HUES64 (cell line): ENCODE results near the gene ARMC8.

ENCODE experiments used
- H3K27ac ChIP-seq: 2 replicates; pipeline ENCODE4 v1.7.0; 2013; ENCODE audit warnings: low read depth, low read length, inconsistent platforms
- H3K27me3 ChIP-seq: 2 replicates; pipeline ENCODE4 v1.6.1; 2013; ENCODE audit warnings: mild to moderate bottlenecking, low read length; ENCODE audit not compliant: insufficient read depth
- H3K36me3 ChIP-seq: 2 replicates; pipeline ENCODE4 v1.6.1; 2013; ENCODE audit warnings: mild to moderate bottlenecking, low read length; ENCODE audit not compliant: insufficient read depth
- H3K4me1 ChIP-seq: 2 replicates; pipeline ENCODE4 v1.6.1; 2013; ENCODE audit warnings: mild to moderate bottlenecking, low read length, moderate library complexity; ENCODE audit not compliant: insufficient read depth
- H3K4me3 ChIP-seq: 2 replicates; pipeline ENCODE4 v1.5.1; 2013; ENCODE audit warnings: mild to moderate bottlenecking, low read length, moderate library complexity
- H3K9ac ChIP-seq: 2 replicates; pipeline ENCODE4 v1.6.1; 2013; ENCODE audit warnings: mild to moderate bottlenecking, low read depth, low read length
- H3K9me3 ChIP-seq: 2 replicates; pipeline ENCODE4 v1.6.1; 2013; ENCODE audit warnings: low read depth, low read length; ENCODE audit not compliant: insufficient read depth
- WGBS: fragments of 150-250, 120-280 bp; methylation state at CpG from one replicate; pipeline ENCODE4 v1.1.7; 2013; ENCODE audit warnings: missing lambda C conversion rate; 5-methylcytosine and 5-hydroxymethylcytosine counted together

The ARMC8 gene

DNA sequence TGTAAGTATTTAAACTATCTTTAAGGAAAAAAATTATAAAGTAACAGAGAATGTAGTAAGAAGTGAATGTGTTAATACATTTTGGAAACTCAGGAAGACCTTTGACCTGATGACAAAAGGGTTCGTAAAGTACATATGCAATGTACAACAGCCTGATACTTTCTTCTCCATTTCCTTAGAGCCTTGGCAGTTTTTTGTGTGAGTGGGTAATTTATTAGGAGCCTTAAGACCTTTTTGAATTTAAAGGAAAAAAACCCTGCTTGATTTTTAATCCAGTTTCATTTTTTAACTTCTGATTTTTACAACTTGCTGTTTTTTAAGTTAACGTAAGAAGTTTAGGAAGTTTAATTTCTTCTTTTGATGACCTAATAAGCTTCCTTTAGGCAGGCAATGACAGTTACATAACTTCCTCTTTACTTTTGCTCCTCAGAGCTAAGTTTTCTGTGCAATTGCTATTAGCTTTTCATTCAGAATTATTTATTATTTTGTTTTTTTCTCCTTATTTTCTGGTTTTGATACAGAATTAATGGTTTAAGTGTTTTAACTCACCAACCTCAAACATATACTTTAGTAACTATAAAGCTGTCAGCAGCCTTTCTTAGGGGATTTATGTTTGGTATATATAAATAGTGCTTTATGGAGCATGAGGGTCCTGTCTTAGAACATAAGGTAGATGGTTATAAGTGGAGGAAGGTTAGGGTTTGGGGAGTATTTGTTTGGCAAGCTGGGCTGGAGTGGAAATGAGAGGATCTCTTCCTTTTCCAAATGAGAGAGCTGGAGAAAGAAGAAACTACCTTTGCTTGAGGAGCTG is 35.2 kb downstream of the ARMC8 start:
- Histone ChIP-seq H3K27ac (no peak overlapping the region), H3K36me3 (peaks cover 57% of the 10 kb centered on the region), H3K9me3 (no peaks in the 10 kb centered on the region), H3K4me1 (peaks cover 17% of the 10 kb centered on the region), H3K9ac (no peak overlapping the region), H3K27me3 (no peaks in the 10 kb centered on the region), H3K4me3 (no peak overlapping the region)
- WGBS = 100% methylated on average over 1 of the region's 2 CpGs

DNA sequence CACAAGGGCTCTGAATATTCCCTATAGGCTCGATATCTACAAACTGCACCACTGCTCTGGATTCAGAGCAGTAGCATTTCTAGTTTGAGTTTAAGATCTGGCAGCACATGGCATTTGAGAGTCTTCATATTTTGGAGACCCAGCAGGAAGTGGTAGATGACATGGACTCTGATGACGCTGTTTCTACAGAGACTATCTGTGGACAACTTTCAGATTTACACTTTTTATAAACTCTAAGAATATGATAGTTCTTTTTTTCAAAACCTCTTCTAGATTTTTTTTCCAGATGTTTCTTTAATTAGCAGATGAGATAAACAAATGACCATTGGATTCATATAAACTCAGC is 35.8 kb downstream of the ARMC8 start:
- peaks cover 17% of the 10 kb centered on the region for H3K4me1 ChIP-seq
- no peaks in the 10 kb centered on the region for H3K27me3 ChIP-seq
- no peak overlapping the region for H3K4me3 ChIP-seq
- H3K9ac ChIP-seq = no peak overlapping the region
- WGBS = 93% methylated on average over 2 of the region's 2 CpGs
- H3K9me3 ChIP-seq = no peaks in the 10 kb centered on the region
- H3K27ac ChIP-seq = no peak overlapping the region
- peaks cover 61% of the 10 kb centered on the region for H3K36me3 ChIP-seq

DNA sequence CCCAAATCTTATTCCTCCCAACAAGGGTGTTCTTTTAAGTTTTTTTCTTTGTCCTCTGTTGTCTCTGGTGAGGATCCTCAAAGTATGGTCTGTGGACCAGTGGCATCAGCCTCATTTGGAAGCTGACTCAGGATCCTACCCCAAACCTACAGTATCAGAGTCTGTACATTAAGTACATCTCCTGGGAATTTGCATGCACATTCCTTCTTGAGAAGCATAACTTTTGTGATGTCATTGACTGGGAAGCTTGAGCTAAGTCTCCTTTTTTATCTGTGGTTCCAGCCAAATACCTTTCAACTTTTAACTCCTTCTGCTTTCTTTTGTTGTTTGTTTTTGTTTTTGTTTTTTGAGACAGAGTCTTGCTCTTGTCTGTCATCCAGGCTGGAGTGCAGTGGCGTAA is 40.5 kb downstream of the ARMC8 start:
- Histone ChIP-seq H3K27ac (no peak overlapping the region), H3K4me1 (no peaks in the 10 kb centered on the region), H3K9me3 (no peaks in the 10 kb centered on the region), H3K27me3 (no peaks in the 10 kb centered on the region), H3K36me3 (peaks cover 92% of the 10 kb centered on the region), H3K9ac (no peak overlapping the region), H3K4me3 (no peak overlapping the region)
- 100% methylated on average over 1 of the region's 1 CpG for WGBS

DNA sequence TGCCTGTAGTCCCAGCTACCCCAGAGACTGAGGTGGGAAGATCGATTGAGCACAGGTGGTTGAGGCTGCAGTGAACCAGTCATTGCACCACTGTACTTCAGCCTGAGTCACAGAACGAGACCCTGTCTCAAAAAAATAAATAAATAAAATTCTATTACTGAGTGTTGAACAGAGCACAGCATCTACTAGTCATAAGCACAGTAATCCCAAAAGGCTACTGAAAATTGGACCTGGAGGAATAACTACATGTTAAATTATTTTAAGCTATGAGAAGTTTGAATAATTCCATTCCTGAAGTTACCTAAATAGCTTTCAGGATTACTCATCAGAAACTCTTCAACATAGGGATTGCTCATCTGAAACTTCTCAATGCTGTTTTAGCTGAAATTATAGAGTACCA is 43.4 kb downstream of the ARMC8 start:
- H3K4me3 ChIP-seq = no peak overlapping the region
- no peak overlapping the region for H3K9ac ChIP-seq
- no peak overlapping the region for H3K27ac ChIP-seq
- WGBS = 100% methylated on average over 1 of the region's 2 CpGs
- H3K36me3 ChIP-seq = peaks cover 88% of the 10 kb centered on the region
- H3K4me1 ChIP-seq = no peaks in the 10 kb centered on the region
- no peaks in the 10 kb centered on the region for H3K27me3 ChIP-seq
- no peaks in the 10 kb centered on the region for H3K9me3 ChIP-seq

DNA sequence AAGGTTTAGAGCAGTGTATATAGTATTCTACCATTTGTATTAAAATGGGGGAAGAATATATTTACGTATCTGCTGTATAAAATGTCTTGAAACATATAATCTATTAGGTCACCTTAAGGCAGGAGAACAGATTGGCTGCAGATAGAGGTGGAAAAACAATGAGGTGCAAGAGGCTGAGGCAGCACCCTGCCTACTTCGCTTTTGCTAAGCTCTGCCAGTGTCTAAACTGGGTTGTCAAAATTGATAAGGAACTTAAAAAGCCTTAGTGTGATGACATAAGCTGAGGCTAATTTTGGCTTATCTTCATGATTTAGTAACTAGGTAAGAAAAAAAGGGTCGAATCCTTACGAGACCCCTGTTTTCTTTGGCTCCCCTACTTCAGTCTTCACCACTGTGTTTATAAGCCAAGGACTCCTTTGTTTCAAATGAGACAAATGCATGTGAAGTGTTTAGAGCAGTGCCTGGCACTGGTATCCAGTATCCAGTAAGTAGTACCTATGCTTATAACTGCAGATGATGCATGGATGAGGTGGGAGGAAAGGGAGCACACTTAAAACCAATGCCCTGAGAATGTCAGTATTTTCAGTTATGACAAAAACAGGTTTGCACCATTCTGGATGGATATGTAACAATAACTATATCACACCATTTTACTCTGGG is 45.7 kb downstream of the ARMC8 start:
- Histone ChIP-seq H3K4me3 (no peak overlapping the region), H3K36me3 (peaks cover 88% of the 10 kb centered on the region), H3K27me3 (no peaks in the 10 kb centered on the region), H3K9me3 (no peaks in the 10 kb centered on the region), H3K27ac (no peak overlapping the region), H3K9ac (no peak overlapping the region), H3K4me1 (no peaks in the 10 kb centered on the region)
- WGBS = 90% methylated on average over 4 of the region's 4 CpGs

DNA sequence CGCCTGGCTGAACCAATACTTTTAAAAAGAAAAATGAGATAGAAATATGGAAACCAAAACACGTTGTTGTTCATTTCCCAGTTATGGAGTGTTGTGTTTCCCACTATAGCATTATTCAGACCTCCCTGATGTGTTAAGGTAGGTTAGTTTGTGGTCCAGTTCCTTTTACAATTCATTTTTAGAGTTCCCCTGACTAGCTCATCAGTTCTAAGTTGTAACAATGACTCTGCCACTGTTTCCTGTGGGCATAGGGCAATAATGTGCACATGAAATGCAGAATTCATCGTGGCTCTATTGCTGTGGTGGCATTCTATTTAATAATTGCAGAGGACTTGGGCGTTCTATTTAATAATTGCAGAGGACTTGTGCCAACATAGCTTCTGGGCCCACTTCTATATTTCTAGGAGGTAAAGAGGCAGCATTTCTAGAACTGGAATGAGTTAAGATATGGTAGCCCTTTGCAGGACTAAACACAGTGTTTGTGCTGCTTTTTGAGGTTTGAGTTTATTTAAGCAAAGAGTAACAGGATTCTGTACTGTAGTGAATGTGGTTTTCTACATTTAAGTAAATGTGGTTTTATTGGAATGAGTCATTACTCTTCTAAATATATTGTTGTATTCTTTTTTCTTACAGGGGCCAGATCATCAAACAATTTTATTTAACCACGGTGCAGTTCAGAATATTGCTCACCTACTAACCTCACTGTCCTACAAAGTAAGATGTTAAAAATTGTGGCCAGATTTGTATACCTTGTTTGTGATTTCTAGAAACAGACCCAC is 47.5 kb downstream of the ARMC8 start:
- H3K4me3 ChIP-seq = no peak overlapping the region
- peaks cover 91% of the 10 kb centered on the region for H3K36me3 ChIP-seq
- no peak overlapping the region for H3K9ac ChIP-seq
- no peaks in the 10 kb centered on the region for H3K27me3 ChIP-seq
- WGBS = 93% methylated on average over 4 of the region's 5 CpGs
- H3K4me1 ChIP-seq = no peaks in the 10 kb centered on the region
- no peaks in the 10 kb centered on the region for H3K9me3 ChIP-seq
- no peak overlapping the region for H3K27ac ChIP-seq

DNA sequence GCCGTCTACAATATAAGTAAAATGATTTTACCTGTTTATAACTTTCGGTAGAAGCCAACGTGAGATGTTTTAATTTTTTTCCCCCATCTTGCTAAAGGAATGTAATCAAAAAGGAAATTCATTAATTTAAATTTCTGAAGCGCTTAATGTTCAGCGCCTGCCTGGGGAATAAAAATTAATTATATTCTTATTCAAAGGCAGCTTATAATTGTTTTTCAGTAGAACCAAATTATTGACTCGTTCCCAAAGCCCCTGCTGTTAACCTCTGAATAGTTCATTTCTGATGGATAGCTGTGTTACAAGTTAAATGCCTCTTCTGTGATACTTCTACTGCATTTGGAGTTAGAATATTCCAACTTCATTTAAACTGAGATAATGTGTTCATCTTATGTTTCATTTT is 51.6 kb downstream of the ARMC8 start:
- no peaks in the 10 kb centered on the region for H3K27me3 ChIP-seq
- H3K4me3 ChIP-seq = no peak overlapping the region
- H3K9me3 ChIP-seq = no peaks in the 10 kb centered on the region
- H3K27ac ChIP-seq = no peak overlapping the region
- H3K4me1 ChIP-seq = no peaks in the 10 kb centered on the region
- peaks cover 90% of the 10 kb centered on the region for H3K36me3 ChIP-seq
- 100% methylated on average over 4 of the region's 6 CpGs for WGBS
- no peak overlapping the region for H3K9ac ChIP-seq

DNA sequence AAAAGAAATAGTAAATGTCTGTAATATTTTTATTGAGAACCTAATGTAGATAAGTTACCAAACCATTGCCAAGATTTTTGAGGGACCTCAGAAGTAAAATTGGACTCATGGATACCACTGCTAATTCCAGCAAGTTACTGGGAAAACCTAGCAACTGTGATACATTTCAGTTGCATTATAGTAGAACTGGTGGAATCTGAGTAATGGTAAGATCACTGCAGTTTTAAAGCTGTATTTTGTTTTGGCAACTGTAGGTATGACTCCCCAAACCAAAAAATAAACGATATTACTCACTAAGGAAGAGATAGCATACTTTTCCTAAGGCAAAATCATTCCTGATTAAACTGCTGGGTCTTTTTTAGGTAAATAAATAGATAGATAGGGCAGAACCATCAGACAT is 54.0 kb downstream of the ARMC8 start:
- Histone ChIP-seq H3K9ac (no peak overlapping the region), H3K36me3 (peaks cover 93% of the 10 kb centered on the region), H3K27me3 (no peaks in the 10 kb centered on the region), H3K4me1 (no peaks in the 10 kb centered on the region), H3K9me3 (no peaks in the 10 kb centered on the region), H3K27ac (no peak overlapping the region), H3K4me3 (no peak overlapping the region)
- WGBS = no CpG with 5 or more reads among the region's 1 CpG

DNA sequence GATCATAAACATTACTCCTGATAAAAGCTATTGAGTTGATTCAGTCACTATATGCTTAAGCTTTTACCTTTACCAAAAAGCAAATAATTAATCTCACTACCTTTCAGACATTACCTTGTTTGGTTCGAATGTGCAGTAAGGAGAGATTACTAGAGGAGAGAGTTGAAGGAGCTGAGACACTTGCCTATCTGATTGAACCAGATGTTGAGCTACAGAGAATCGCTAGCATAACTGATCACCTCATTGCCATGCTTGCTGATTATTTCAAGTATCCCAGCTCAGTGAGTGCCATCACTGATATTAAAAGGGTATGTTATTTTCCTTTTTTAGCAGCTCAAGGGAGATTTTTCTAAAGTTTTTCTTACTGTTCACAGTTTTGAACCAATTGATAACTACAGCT is 54.6 kb downstream of the ARMC8 start:
- Histone ChIP-seq H3K27ac (no peak overlapping the region), H3K36me3 (peaks cover 93% of the 10 kb centered on the region), H3K4me1 (no peaks in the 10 kb centered on the region), H3K4me3 (no peak overlapping the region), H3K27me3 (no peaks in the 10 kb centered on the region), H3K9ac (no peak overlapping the region), H3K9me3 (no peaks in the 10 kb centered on the region)
- 97% methylated on average over 2 of the region's 2 CpGs for WGBS

DNA sequence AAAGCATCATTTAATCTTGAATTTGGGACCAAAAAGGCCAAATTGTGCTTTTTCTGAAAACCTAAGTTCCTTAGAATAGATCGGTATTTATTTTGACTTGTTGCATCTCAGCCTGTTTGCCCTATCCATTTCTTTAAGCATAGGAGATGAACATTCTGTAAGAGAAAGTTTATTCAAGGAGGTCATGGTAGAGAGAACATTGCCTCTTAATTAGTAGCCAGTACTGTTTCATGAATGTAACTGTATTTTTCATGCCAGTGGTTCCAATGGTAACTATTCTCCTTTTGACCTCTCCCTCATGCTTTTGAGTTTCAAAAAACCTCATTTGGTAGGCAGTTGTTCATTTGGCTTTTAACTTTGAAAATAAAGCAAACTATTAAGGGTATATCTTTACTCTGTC is 55.4 kb downstream of the ARMC8 start:
- H3K9me3 ChIP-seq = no peaks in the 10 kb centered on the region
- H3K36me3 ChIP-seq = peaks cover 89% of the 10 kb centered on the region
- no peak overlapping the region for H3K4me3 ChIP-seq
- no peaks in the 10 kb centered on the region for H3K4me1 ChIP-seq
- 100% methylated on average over 1 of the region's 1 CpG for WGBS
- no peak overlapping the region for H3K27ac ChIP-seq
- H3K27me3 ChIP-seq = no peaks in the 10 kb centered on the region
- no peak overlapping the region for H3K9ac ChIP-seq

DNA sequence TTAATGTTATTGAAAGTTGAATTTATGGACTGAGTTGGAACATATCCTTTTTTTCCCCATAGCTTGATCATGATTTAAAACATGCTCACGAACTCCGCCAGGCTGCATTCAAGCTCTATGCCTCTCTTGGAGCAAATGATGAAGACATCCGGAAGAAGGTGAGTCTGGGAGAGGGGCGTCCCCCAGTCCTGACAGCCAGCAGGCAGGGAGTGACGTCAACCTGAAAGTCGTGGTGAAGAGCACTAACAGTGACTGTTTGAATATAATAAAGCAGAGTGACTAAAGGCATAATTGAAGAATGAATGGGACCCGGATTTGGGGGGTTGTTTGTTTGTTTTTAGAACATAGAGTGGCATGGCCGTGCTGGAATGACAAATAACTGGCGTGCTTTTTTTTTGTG is 57.9 kb downstream of the ARMC8 start:
- H3K27me3 ChIP-seq = no peaks in the 10 kb centered on the region
- 95% methylated on average over 9 of the region's 9 CpGs for WGBS
- no peak overlapping the region for H3K9ac ChIP-seq
- H3K4me3 ChIP-seq = no peak overlapping the region
- no peaks in the 10 kb centered on the region for H3K4me1 ChIP-seq
- no peaks in the 10 kb centered on the region for H3K9me3 ChIP-seq
- H3K27ac ChIP-seq = no peak overlapping the region
- H3K36me3 ChIP-seq = peaks cover 83% of the 10 kb centered on the region
